SJSA1 (cell line): ENCODE results near the gene MARS2. TPM values are rescaled to one million over a fixed set of nuclear protein-coding genes. Genes with fewer than 3 reads are reported as not detected.

Source experiments
- DNase-seq, 2 experiments: peaks; one replicate each; pipeline ENCODE4 v3.0.0-alpha.2; 2015 to 2020; ENCODE audit warnings: low spot score in 2 of 2, low read depth in 1 of 2
- H3K27ac ChIP-seq: fragments of 250-450 bp; sonication (Bioruptor Pico); 2 replicates; pipeline ENCODE4 v1.5.1; 2020; ENCODE audit warnings: mild to moderate bottlenecking, moderate library complexity
- H3K27me3 ChIP-seq: fragments of 250-450 bp; sonication (Bioruptor Pico); replicated peaks from 2 replicates; pipeline ENCODE4 v1.5.1; 2020; ENCODE audit warnings: mild to moderate bottlenecking, moderate library complexity
- H3K36me3 ChIP-seq: fragments of 250-450 bp; sonication (Bioruptor Pico); 2 replicates; pipeline ENCODE4 v1.5.1; 2020; ENCODE audit warnings: mild to moderate bottlenecking
- H3K4me1 ChIP-seq: fragments of 250-450 bp; sonication (Bioruptor Pico); replicated peaks from 2 replicates; pipeline ENCODE4 v1.6.1; 2021; ENCODE audit warnings: mild to moderate bottlenecking
- H3K4me3 ChIP-seq: fragments of 250-450 bp; sonication (Bioruptor Pico); 2 replicates; pipeline ENCODE4 v1.5.1; 2020; ENCODE audit warnings: mild to moderate bottlenecking
- H3K9me3 ChIP-seq: fragments of 250-450 bp; sonication (Bioruptor Pico); replicated peaks from 2 replicates; pipeline ENCODE4 v1.5.1; 2020; ENCODE audit warnings: mild to moderate bottlenecking
- total RNA-seq: library from RNA; depleted of rRNA; stranded (reverse); fragments of >200 nt; shearing (Covaris generic); gene quantifications from 2 replicates; pipeline ENCODE4 v1.2.3, GENCODE V29; 2014; rRNA removed

Gene MARS2
- total RNA-seq, result 4.1 and 5.2 TPM in 2 replicates

DNA sequence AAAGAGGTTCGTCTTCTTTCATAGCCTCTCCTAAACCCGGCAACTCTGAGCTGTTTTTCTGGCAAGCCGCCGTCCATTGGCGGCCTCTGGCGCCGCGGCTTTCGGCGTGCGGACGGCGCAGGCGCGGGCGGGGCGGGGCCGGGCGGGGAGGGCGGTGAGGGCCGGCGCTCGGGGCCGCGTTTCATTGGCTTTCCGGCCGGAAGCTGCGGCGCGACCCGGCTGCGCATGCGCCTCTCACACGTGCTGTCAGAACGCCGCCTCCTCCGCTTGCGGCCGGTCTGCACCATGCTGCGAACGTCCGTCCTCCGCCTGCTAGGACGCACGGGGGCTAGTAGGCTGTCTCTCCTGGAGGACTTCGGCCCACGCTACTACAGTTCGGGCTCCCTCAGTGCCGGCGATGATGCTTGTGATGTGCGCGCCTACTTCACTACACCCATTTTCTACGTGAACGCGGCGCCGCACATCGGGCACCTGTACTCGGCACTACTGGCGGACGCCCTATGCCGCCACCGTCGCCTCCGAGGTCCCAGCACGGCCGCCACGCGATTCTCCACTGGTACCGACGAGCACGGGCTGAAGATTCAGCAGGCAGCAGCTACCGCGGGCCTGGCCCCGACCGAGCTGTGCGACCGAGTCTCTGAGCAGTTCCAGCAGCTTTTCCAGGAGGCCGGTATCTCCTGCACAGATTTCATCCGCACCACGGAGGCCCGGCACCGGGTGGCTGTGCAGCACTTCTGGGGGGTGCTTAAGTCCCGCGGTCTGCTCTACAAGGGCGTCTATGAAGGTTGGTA lies at the start of gene MARS2:
MARS2 (plus strand) TSS at position 249 of the 791 bp plus-strand sequence; CDS start at position 286, 37 bp downstream.
- H3K36me3 ChIP-seq, result peaks cover 9% of the 10 kb centered on the region
- H3K9me3 ChIP-seq, result no peaks in the 10 kb centered on the region
- H3K27me3 ChIP-seq, result no peaks in the 10 kb centered on the region
- peak within 1 kb of the TSS; percentile 48 for H3K27ac ChIP-seq
- DNase-seq, result peak; percentile 81 to 92
- peak within 1 kb of the TSS; percentile 82 for H3K4me3 ChIP-seq
- H3K4me1 ChIP-seq, result peaks cover 24% of the 10 kb centered on the region

GRCh38 chr2:197657562-197657961 lies 47.6 kb upstream of the MARS2 start:
- Histone ChIP-seq H3K9me3 (no peaks in the 10 kb centered on the region), H3K4me3 (no peak overlapping the region), H3K27ac (no peak overlapping the region), H3K36me3 (no peaks in the 10 kb centered on the region), H3K27me3 (no peaks in the 10 kb centered on the region), H3K4me1 (no peaks in the 10 kb centered on the region)
- DNase-seq, result no peak

DNA sequence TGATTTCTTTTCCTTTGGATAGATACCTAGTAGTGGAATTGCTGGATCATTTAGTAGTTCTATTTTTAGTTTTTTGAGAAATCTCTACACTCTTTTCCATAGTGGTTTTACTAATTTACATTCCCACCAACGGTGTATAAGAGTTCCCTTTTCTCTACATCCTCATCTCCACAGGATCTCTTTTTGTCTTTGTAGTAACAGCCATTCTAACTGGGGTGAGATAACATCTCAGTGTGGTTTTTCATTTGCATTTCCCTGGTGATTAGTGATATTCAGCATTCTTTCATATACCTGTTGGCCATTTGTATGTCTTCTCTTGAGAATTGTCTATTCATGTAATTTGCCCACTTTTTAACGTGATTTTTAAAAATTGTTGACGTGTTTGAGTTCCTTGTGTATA lies 43.5 kb upstream of the MARS2 start:
- Histone ChIP-seq H3K27me3 (no peaks in the 10 kb centered on the region), H3K9me3 (no peaks in the 10 kb centered on the region), H3K27ac (no peak overlapping the region), H3K4me3 (no peak overlapping the region), H3K36me3 (no peaks in the 10 kb centered on the region), H3K4me1 (no peaks in the 10 kb centered on the region)
- no peak for DNase-seq

DNA sequence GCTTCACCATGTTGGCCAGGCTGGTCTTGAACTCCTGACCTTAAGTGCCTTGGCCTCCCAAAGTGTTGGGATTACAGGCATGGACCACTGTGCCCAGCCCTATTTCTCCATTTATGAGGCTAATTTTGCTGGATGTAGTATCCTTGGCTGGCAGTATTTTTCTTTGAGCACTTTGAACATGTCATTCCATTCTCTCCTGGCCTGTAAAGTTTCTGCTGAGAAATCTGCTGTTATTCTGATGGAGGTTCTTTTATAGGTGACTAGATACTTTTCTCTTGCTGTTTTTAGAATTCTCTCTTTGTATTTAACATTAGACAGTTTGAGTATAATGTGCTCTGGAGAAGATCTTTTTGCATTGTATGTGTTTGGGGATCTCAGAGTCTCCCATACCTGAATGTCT lies 38.9 kb upstream of the MARS2 start:
- Histone ChIP-seq H3K27ac (no peak overlapping the region), H3K36me3 (no peaks in the 10 kb centered on the region), H3K4me1 (no peaks in the 10 kb centered on the region), H3K9me3 (no peaks in the 10 kb centered on the region), H3K27me3 (no peaks in the 10 kb centered on the region), H3K4me3 (no peak overlapping the region)
- DNase-seq, result no peak

DNA sequence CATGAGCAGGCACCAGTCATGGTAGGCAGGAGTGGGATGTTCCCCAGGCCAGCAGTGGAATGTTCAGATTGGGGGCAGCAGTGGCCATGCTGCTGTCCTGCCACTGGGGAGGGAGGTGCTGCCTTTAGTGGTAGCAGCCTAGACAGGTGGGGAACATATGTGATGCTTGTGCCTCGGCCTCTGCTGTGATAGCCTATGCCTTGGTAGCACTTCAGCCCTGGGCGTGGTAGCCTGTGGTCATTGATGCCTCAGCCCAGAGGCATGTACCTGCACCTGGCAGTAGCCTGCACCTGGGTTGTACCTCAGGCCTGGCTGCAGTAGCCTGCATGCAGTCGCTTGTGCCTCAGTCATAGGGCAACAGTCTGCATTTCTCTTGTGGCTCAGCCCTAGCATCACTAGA lies 36.9 kb upstream of the MARS2 start:
- Histone ChIP-seq H3K9me3 (no peaks in the 10 kb centered on the region), H3K27me3 (no peaks in the 10 kb centered on the region), H3K4me3 (no peak overlapping the region), H3K27ac (no peak overlapping the region), H3K4me1 (no peaks in the 10 kb centered on the region), H3K36me3 (no peaks in the 10 kb centered on the region)
- no peak for DNase-seq

DNA sequence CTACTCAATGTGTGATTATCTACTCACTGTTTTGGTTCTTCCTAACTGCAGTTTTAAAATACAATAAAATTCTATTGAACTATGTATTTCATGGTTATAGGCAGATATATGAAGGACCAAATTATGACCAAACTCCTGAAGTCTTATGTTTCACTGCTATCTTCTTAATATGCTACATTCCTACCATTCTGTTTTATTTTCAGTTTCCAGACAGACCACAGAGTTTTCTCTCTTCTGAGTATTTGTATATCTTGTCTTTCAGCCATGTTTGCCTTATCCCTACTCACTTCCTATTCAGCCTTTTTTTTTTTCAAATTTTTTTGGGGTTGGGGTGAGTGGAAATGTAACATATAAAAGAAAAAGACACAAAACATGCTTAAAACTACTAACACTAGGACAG lies 36.1 kb upstream of the MARS2 start:
- Histone ChIP-seq H3K36me3 (no peaks in the 10 kb centered on the region), H3K4me1 (no peaks in the 10 kb centered on the region), H3K4me3 (no peak overlapping the region), H3K9me3 (no peaks in the 10 kb centered on the region), H3K27me3 (no peaks in the 10 kb centered on the region), H3K27ac (no peak overlapping the region)
- DNase-seq, result no peak

- Histone ChIP-seq H3K4me3 (no peak overlapping the region), H3K27ac (no peak overlapping the region), H3K27me3 (0 out of 2 replicates have a peak, but pooled peaks cover 4% of the 10 kb centered on the region), H3K36me3 (no peaks in the 10 kb centered on the region), H3K4me1 (peaks cover 9% of the 10 kb centered on the region), H3K9me3 (no peaks in the 10 kb centered on the region)
- DNase-seq, result no peak
Observed at GRCh38 chr2:197672371-197672893, 32.7 kb upstream of the MARS2 start.

GRCh38 chr2:197673106-197673505 lies 32.1 kb upstream of the MARS2 start:
- H3K4me1 ChIP-seq, result peaks cover 9% of the 10 kb centered on the region
- no peak overlapping the region for H3K4me3 ChIP-seq
- H3K27ac ChIP-seq, result no peak overlapping the region
- H3K27me3 ChIP-seq, result 0 out of 2 replicates have a peak, but pooled peaks cover 4% of the 10 kb centered on the region
- no peak for DNase-seq
- no peaks in the 10 kb centered on the region for H3K9me3 ChIP-seq
- H3K36me3 ChIP-seq, result no peaks in the 10 kb centered on the region

GRCh38 chr2:197673606-197674005 lies 31.6 kb upstream of the MARS2 start:
- Histone ChIP-seq H3K4me3 (no peak overlapping the region), H3K27me3 (0 out of 2 replicates have a peak, but pooled peaks cover 4% of the 10 kb centered on the region), H3K27ac (no peak overlapping the region), H3K36me3 (no peaks in the 10 kb centered on the region), H3K9me3 (no peaks in the 10 kb centered on the region), H3K4me1 (peaks cover 9% of the 10 kb centered on the region)
- no peak for DNase-seq

GRCh38 chr2:197674060-197674459 lies 31.1 kb upstream of the MARS2 start:
- H3K27ac ChIP-seq, result no peak overlapping the region
- H3K36me3 ChIP-seq, result no peaks in the 10 kb centered on the region
- DNase-seq, result no peak
- no peak overlapping the region for H3K4me3 ChIP-seq
- peaks cover 9% of the 10 kb centered on the region for H3K4me1 ChIP-seq
- no peaks in the 10 kb centered on the region for H3K9me3 ChIP-seq
- 0 out of 2 replicates have a peak, but pooled peaks cover 4% of the 10 kb centered on the region for H3K27me3 ChIP-seq

DNA sequence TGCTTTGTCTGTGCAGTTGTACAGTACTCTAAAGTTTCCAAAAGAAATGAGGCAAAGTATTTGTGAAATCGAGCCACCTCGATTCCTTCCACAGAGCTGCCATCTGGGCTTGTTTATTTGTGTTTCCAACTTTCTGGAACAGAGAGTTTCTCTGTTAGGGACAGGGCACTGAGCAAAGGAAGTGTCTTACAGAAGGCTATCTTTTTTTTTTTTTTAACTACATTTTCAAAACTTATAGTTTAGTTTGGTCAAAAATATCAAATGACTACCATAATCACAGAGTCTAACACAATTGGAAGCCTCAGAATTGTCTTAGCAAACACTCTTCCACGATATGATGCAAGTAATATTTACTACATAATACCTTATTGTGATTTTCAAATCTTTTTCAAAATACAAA lies 30.6 kb upstream of the MARS2 start:
- Histone ChIP-seq H3K4me3 (peak overlapping the region; percentile 25; the same call in 1 of the 2 replicates), H3K9me3 (no peaks in the 10 kb centered on the region), H3K27ac (no peak overlapping the region), H3K4me1 (peaks cover 9% of the 10 kb centered on the region), H3K27me3 (0 out of 2 replicates have a peak, but pooled peaks cover 4% of the 10 kb centered on the region), H3K36me3 (no peaks in the 10 kb centered on the region)
- peak in 1 of 2 experiments; percentile 29 for DNase-seq

- H3K4me1 ChIP-seq, result peaks cover 9% of the 10 kb centered on the region
- H3K36me3 ChIP-seq, result no peaks in the 10 kb centered on the region
- DNase-seq, result peak in 1 of 2 experiments; percentile 25
- 0 out of 2 replicates have a peak, but pooled peaks cover 4% of the 10 kb centered on the region for H3K27me3 ChIP-seq
- no peaks in the 10 kb centered on the region for H3K9me3 ChIP-seq
- H3K27ac ChIP-seq, result no peak within 1 kb of the TSS
- peak within 1 kb of the TSS; percentile 25 for H3K4me3 ChIP-seq
Observed at GRCh38 chr2:197675246-197675645, 29.9 kb upstream of the MARS2 start, which contains the start of gene RFTN2. RFTN2 (minus strand) TSS chr2:197675587; CDS start chr2:197675458, 129 bp downstream.

- no peaks in the 10 kb centered on the region for H3K9me3 ChIP-seq
- H3K27me3 ChIP-seq, result 0 out of 2 replicates have a peak, but pooled peaks cover 4% of the 10 kb centered on the region
- peak overlapping the region; percentile 25 for H3K4me3 ChIP-seq
- H3K27ac ChIP-seq, result no peak overlapping the region
- H3K36me3 ChIP-seq, result no peaks in the 10 kb centered on the region
- peaks cover 9% of the 10 kb centered on the region for H3K4me1 ChIP-seq
- peak in 1 of 2 experiments; percentile 33 for DNase-seq
Observed at GRCh38 chr2:197675711-197676188, 29.4 kb upstream of the MARS2 start.

- peaks cover 9% of the 10 kb centered on the region for H3K4me1 ChIP-seq
- no peak for DNase-seq
- H3K36me3 ChIP-seq, result no peaks in the 10 kb centered on the region
- no peak overlapping the region for H3K4me3 ChIP-seq
- H3K27me3 ChIP-seq, result 0 out of 2 replicates have a peak, but pooled peaks cover 4% of the 10 kb centered on the region
- H3K27ac ChIP-seq, result no peak overlapping the region
- no peaks in the 10 kb centered on the region for H3K9me3 ChIP-seq
Observed at GRCh38 chr2:197677056-197677455, 28.1 kb upstream of the MARS2 start.
